ENCODE data around the gene IDNK. TPM values are rescaled to one million over a fixed set of nuclear protein-coding genes. Genes with fewer than 3 reads are reported as not detected.
A peak's percentile ranks its signal among the peaks of the same experiment; 100 is the strongest.

IDNK gene
- total RNA-seq, 2 donors from 2014 or later, result 2.8 to 3.9 TPM

- H3K27me3 ChIP-seq, result no peaks in the 10 kb centered on the region
- H3K4me1 ChIP-seq, result no peaks in the 10 kb centered on the region
- no peak for DNase-seq (ENCODE audit: low spot score)
- peaks cover 37% of the 10 kb centered on the region for H3K36me3 ChIP-seq
- peaks cover 0 to 5% of the 10 kb centered on the region in 2 donors for H3K9me3 ChIP-seq
- no peak overlapping the region for H3K4me3 ChIP-seq
- TF ChIP-seq CTCF (IDR thresholded peaks at IDR 0.05), result no peak
- peak overlapping the region; percentile 24 to 51 for H3K27ac ChIP-seq
Observed at GRCh38 chr9:83649515-83649914, 26.6 kb downstream of the IDNK start.

- H3K27me3 ChIP-seq, result no peaks in the 10 kb centered on the region
- H3K36me3 ChIP-seq, result peaks cover 42% of the 10 kb centered on the region
- H3K4me3 ChIP-seq, result no peak overlapping the region
- TF ChIP-seq CTCF (IDR thresholded peaks at IDR 0.05), result no peak
- DNase-seq (ENCODE audit: low spot score), result no peak
- H3K27ac ChIP-seq, result no peak overlapping the region
- peaks cover 0 to 5% of the 10 kb centered on the region in 2 donors for H3K9me3 ChIP-seq
- H3K4me1 ChIP-seq, result no peaks in the 10 kb centered on the region
Observed at GRCh38 chr9:83651558-83651957, 28.6 kb downstream of the IDNK start.

- DNase-seq (ENCODE audit: low spot score), result no peak
- Histone ChIP-seq H3K27ac (no peak overlapping the region), H3K36me3 (peaks cover 48% of the 10 kb centered on the region), H3K27me3 (no peaks in the 10 kb centered on the region), H3K4me1 (no peaks in the 10 kb centered on the region), H3K9me3 (peaks cover 0 to 5% of the 10 kb centered on the region in 2 donors), H3K4me3 (no peak overlapping the region)
- TF ChIP-seq CTCF (IDR thresholded peaks at IDR 0.05), result no peak
Observed at GRCh38 chr9:83652433-83652832, 29.5 kb downstream of the IDNK start.

- no peak for TF ChIP-seq CTCF (IDR thresholded peaks at IDR 0.05)
- DNase-seq (ENCODE audit: low spot score), result no peak
- Histone ChIP-seq H3K4me3 (no peak overlapping the region), H3K9me3 (peaks cover 0 to 5% of the 10 kb centered on the region in 2 donors), H3K36me3 (peaks cover 76% of the 10 kb centered on the region), H3K4me1 (no peaks in the 10 kb centered on the region), H3K27ac (no peak overlapping the region), H3K27me3 (no peaks in the 10 kb centered on the region)
Observed at GRCh38 chr9:83655433-83655832, 32.5 kb downstream of the IDNK start.

GRCh38 chr9:83656032-83656680, 33.2 kb downstream of the IDNK start:
- DNase-seq (ENCODE audit: low spot score), result no peak
- Histone ChIP-seq H3K9me3 (peaks cover 0 to 5% of the 10 kb centered on the region in 2 donors), H3K4me3 (no peak overlapping the region), H3K36me3 (peaks cover 81% of the 10 kb centered on the region), H3K27me3 (no peaks in the 10 kb centered on the region), H3K27ac (no peak overlapping the region), H3K4me1 (no peaks in the 10 kb centered on the region)
- TF ChIP-seq CTCF (IDR thresholded peaks at IDR 0.05), result no peak

GRCh38 chr9:83656952-83657351, 34.0 kb downstream of the IDNK start:
- Histone ChIP-seq H3K9me3 (peaks cover 0 to under 1% of the 10 kb centered on the region in 2 donors), H3K36me3 (peaks cover 81% of the 10 kb centered on the region), H3K4me3 (no peak overlapping the region), H3K27me3 (no peaks in the 10 kb centered on the region), H3K4me1 (no peaks in the 10 kb centered on the region), H3K27ac (no peak overlapping the region)
- TF ChIP-seq CTCF (IDR thresholded peaks at IDR 0.05), result no peak
- DNase-seq (ENCODE audit: low spot score), result no peak

Measured in right atrium auricular region (tissue), 2 donors.